Gastroesophageal sphincter (tissue), 3 donors: ENCODE results near the gene STX1B.

ENCODE experiments used
- POLR2A ChIP-seq, 2 donors: fragments of 450-650 bp; IDR thresholded peaks; one replicate each; pipeline ENCODE4 v1.6.1; 2017; ENCODE audit warnings: antibody characterized with exemption in 2 of 2, mild to moderate bottlenecking in 2 of 2, moderate library complexity in 1 of 2
- POLR2AphosphoS5 ChIP-seq: sonication (generic); formaldehyde crosslinking; IDR thresholded peaks from one replicate; pipeline ENCODE4 v1.6.1; 2017; ENCODE audit warnings: antibody characterized with exemption
- TF ChIP-seq, protein P1 (sequence below), 4 experiments: fragments of 200-600 bp in 2 of 4; fragments of 450-650 bp in 2 of 4; sonication (generic) in 1 of 4; IDR thresholded peaks; one replicate each; pipeline ENCODE4 v1.5.1; 2017 to 2019; ENCODE audit warnings: antibody characterized with exemption in 4 of 4, mild to moderate bottlenecking in 2 of 4, moderate library complexity in 2 of 4

DNA sequence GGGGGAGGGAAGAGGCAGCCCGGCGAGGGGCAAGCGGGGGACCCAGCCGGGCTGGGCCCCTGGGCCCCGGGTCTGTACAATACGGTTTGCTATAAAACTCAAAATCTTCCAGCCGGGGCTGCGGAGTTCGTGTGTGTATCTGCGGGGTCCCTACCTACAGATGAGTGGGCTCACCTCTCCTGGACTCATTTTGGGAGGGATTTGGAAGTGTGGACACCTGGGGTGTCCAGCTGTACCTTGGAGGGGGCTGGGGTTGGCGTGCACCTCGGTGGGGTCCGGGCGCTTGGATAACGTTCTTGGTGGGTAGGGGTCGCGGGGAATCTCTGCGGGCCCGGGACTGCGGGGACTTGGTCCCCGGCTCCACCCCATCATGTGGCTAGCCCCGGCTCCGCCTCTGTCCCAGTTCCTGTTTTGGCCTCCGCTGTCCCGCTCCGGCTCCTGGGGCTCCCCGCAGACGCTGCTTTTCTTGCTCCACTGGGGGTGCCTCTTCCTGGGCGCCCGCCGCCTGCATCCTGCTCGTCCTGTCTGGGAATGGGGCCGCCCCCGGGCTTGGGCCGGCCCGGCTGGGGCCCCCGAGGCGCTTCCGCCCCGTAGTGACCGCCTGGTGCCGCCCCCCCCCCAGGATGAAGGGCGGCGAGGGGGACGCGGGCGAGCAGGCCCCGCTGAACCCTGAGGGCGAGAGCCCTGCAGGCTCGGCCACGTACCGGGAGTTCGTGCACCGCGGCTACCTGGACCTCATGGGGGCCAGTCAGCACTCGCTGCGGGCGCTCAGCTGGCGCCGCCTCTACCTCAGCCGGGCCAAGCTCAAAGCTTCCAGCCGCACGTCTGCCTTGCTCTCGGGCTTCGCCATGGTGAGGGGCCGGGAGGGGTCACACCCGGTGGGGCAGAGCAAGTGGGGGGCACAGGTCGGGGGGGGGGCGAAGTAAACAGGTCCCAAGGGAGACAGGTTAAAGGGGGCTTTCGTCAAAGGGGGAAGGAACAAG, 61.5 kb downstream of the STX1B start, which contains the start of gene ORAI3:
- TF ChIP-seq, protein P1, sequence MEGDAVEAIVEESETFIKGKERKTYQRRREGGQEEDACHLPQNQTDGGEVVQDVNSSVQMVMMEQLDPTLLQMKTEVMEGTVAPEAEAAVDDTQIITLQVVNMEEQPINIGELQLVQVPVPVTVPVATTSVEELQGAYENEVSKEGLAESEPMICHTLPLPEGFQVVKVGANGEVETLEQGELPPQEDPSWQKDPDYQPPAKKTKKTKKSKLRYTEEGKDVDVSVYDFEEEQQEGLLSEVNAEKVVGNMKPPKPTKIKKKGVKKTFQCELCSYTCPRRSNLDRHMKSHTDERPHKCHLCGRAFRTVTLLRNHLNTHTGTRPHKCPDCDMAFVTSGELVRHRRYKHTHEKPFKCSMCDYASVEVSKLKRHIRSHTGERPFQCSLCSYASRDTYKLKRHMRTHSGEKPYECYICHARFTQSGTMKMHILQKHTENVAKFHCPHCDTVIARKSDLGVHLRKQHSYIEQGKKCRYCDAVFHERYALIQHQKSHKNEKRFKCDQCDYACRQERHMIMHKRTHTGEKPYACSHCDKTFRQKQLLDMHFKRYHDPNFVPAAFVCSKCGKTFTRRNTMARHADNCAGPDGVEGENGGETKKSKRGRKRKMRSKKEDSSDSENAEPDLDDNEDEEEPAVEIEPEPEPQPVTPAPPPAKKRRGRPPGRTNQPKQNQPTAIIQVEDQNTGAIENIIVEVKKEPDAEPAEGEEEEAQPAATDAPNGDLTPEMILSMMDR (IDR thresholded peaks at IDR 0.05): no peak
- peak; percentile 33 for TF ChIP-seq POLR2AphosphoS5
- peak; percentile 56 to 65 for TF ChIP-seq POLR2A (IDR thresholded peaks at IDR 0.05)
